Measurements from ENCODE around the gene LRRC8B. TPM values are rescaled to one million over a fixed set of nuclear protein-coding genes. Genes with fewer than 3 reads are reported as not detected.

The LRRC8B gene
- total RNA-seq, 1 donor from 2014 or later, result 19.1 TPM

DNA sequence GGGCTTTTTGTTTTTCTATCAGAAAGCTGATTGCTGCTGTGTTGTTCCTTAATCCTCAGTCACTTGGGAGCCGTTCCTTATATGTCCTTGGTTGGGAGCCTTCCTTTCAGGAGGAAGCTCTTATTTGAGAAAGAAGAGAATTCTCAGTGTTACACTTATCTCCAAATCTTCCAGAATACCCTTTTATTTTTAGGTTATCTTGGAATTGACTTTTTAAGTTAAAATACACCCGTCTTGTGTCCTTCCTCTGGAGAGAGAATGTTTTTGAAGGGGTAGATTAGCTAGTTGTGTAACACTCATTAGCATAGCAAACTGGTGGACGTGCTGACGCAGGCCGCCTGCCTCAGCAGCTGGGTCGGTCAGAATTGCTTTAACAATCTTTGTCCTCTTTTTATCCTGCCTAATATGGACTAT lies 42.1 kb downstream of the LRRC8B start:
- no peaks in the 10 kb centered on the region for H3K9me3 Mint-ChIP-seq
- H3K36me3 Mint-ChIP-seq (ENCODE audit: low read depth), result peaks cover 26% of the 10 kb centered on the region
- H3K27ac Mint-ChIP-seq, result no peak overlapping the region
- no peaks in the 10 kb centered on the region for H3K27me3 Mint-ChIP-seq
- ChIA-PET POLR2A (no interaction called here), CTCF (no interaction called here)
- H3K4me1 Mint-ChIP-seq, result peaks cover 31% of the 10 kb centered on the region
- intact Hi-C loops (cut with micrococcal nuclease), result loop anchor here (5.0 kb wide), 1 partner anchor 39 kb away; no protein-coding TSS in a partner anchor
- TF ChIP-seq, protein P1, sequence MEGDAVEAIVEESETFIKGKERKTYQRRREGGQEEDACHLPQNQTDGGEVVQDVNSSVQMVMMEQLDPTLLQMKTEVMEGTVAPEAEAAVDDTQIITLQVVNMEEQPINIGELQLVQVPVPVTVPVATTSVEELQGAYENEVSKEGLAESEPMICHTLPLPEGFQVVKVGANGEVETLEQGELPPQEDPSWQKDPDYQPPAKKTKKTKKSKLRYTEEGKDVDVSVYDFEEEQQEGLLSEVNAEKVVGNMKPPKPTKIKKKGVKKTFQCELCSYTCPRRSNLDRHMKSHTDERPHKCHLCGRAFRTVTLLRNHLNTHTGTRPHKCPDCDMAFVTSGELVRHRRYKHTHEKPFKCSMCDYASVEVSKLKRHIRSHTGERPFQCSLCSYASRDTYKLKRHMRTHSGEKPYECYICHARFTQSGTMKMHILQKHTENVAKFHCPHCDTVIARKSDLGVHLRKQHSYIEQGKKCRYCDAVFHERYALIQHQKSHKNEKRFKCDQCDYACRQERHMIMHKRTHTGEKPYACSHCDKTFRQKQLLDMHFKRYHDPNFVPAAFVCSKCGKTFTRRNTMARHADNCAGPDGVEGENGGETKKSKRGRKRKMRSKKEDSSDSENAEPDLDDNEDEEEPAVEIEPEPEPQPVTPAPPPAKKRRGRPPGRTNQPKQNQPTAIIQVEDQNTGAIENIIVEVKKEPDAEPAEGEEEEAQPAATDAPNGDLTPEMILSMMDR (IDR thresholded peaks at IDR 0.05), result no peak
- H3K4me3 Mint-ChIP-seq, result no peak overlapping the region
- ATAC-seq (ENCODE audit: low read depth), result no peak
- no peak for DNase-seq

DNA sequence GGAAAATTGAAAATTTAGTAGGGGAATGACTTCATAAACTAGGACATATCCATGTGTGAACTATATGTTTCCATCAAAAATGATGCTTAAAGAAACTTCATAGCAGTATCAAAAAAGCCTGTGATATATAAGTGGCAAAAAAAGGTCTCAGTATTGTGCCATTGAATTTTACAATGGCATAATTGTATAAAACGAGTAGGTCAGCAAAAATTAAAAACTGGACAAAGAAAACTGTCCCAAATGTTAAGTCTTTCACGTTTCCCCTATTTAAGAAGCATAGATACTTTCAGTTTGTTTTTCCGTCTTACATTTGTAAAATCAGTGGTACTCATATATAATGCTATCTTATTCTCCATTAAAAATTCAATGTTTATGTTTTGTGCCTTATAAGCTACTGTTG lies 43.2 kb downstream of the LRRC8B start:
- H3K9me3 Mint-ChIP-seq, result no peaks in the 10 kb centered on the region
- TF ChIP-seq, protein P1 (IDR thresholded peaks at IDR 0.05), result no peak
- peaks cover 34% of the 10 kb centered on the region for H3K4me1 Mint-ChIP-seq
- intact Hi-C loops (cut with micrococcal nuclease), result loop anchor here (5.0 kb wide), 1 partner anchor 40 kb away; no protein-coding TSS in a partner anchor
- DNase-seq, result no peak
- no peak overlapping the region for H3K27ac Mint-ChIP-seq
- ATAC-seq (ENCODE audit: low read depth), result no peak
- ChIA-PET CTCF (no interaction called here), POLR2A (no interaction called here)
- peaks cover 33% of the 10 kb centered on the region for H3K36me3 Mint-ChIP-seq (ENCODE audit: low read depth)
- H3K27me3 Mint-ChIP-seq, result no peaks in the 10 kb centered on the region
- no peak overlapping the region for H3K4me3 Mint-ChIP-seq

GRCh38 chr1:89573410-89573809 lies 48.8 kb downstream of the LRRC8B start:
- peaks cover 28% of the 10 kb centered on the region for H3K4me1 Mint-ChIP-seq
- no peak overlapping the region for H3K4me3 Mint-ChIP-seq
- ChIA-PET POLR2A (no interaction called here), CTCF (no interaction called here)
- DNase-seq, result no peak
- no peaks in the 10 kb centered on the region for H3K9me3 Mint-ChIP-seq
- no peaks in the 10 kb centered on the region for H3K27me3 Mint-ChIP-seq
- TF ChIP-seq, protein P1 (IDR thresholded peaks at IDR 0.05), result no peak
- peaks cover 59% of the 10 kb centered on the region for H3K36me3 Mint-ChIP-seq (ENCODE audit: low read depth)
- H3K27ac Mint-ChIP-seq, result no peak overlapping the region
- intact Hi-C loops (cut with micrococcal nuclease), result no loop called here
- no peak for ATAC-seq (ENCODE audit: low read depth)

GRCh38 chr1:89574621-89575020 lies 50.0 kb downstream of the LRRC8B start:
- H3K27ac Mint-ChIP-seq, result no peak overlapping the region
- H3K9me3 Mint-ChIP-seq, result no peaks in the 10 kb centered on the region
- CTCF ChIA-PET, result no interaction called here
- DNase-seq, result no peak
- H3K4me3 Mint-ChIP-seq, result no peak overlapping the region
- POLR2A ChIA-PET, result no interaction called here
- peaks cover 34% of the 10 kb centered on the region for H3K4me1 Mint-ChIP-seq
- ATAC-seq (ENCODE audit: low read depth), result no peak
- H3K36me3 Mint-ChIP-seq (ENCODE audit: low read depth), result peaks cover 53% of the 10 kb centered on the region
- intact Hi-C loops (cut with micrococcal nuclease), result no loop called here
- TF ChIP-seq, protein P1 (IDR thresholded peaks at IDR 0.05), result no peak
- no peaks in the 10 kb centered on the region for H3K27me3 Mint-ChIP-seq

DNA sequence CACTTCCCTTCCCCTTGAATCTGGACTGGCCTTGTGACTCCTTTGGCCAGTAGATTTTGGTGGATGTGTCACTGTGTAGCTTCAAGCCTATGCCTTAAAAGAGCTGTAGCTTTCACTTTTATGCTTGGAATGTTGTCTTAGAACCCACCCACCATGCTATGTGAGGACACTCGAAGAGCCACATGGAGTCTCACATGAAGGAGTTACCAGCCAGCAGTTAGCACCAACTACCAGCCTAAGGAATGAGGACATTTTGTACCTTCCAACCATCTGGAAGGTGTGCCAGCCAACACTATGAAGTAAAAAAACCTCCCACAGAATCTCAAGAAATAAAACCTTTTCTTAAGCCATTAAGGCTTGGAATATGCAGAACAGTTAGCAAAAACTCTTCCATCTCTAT lies 50.6 kb downstream of the LRRC8B start:
- ATAC-seq (ENCODE audit: low read depth) (no peak), DNase-seq (no peak)
- ChIA-PET CTCF (no interaction called here), POLR2A (no interaction called here)
- H3K9me3 Mint-ChIP-seq, result no peaks in the 10 kb centered on the region
- H3K4me1 Mint-ChIP-seq, result peaks cover 30% of the 10 kb centered on the region
- TF ChIP-seq, protein P1 (IDR thresholded peaks at IDR 0.05), result no peak
- peaks cover 53% of the 10 kb centered on the region for H3K36me3 Mint-ChIP-seq (ENCODE audit: low read depth)
- intact Hi-C loops (cut with micrococcal nuclease), result no loop called here
- no peak overlapping the region for H3K27ac Mint-ChIP-seq
- no peaks in the 10 kb centered on the region for H3K27me3 Mint-ChIP-seq
- no peak overlapping the region for H3K4me3 Mint-ChIP-seq

Data from activated B cell treated with CpG ODN at 0.5 μM for 24 hours (primary cell).